ENCODE data around the gene SPATA31D1. TPM values are rescaled to one million over a fixed set of nuclear protein-coding genes. Genes with fewer than 3 reads are reported as not detected.

SPATA31D1 gene
- total and polyA plus RNA-seq, 4 donors: not detected

GRCh38 chr9:82036086-82036485, 47.5 kb downstream of the SPATA31D1 start:
- WGBS: 88% methylated on average over 4 of the region's 4 CpGs
- Histone ChIP-seq H3K9ac (ENCODE audit: low read depth in 1 of 2, low read length in 2 of 2) (no peak overlapping the region), H3K27me3 (ENCODE audit: control insufficient read depth in 4 of 4, insufficient read depth in 4 of 4, low read length in 3 of 4) (no peaks in the 10 kb centered on the region), H3K36me3 (ENCODE audit: control insufficient read depth in 4 of 4, insufficient read depth in 3 of 4, low read depth in 1 of 4, low read length in 3 of 4) (no peaks in the 10 kb centered on the region), H3K9me3 (ENCODE audit: control insufficient read depth in 4 of 4, low read length in 3 of 4) (no peaks in the 10 kb centered on the region), H3K4me3 (ENCODE audit: low read depth in 1 of 3, low read length in 3 of 3) (no peak overlapping the region), H3K27ac (ENCODE audit: low read depth in 1 of 2, low read length in 2 of 2) (no peak overlapping the region), H3K4me1 (ENCODE audit: control insufficient read depth in 4 of 4, insufficient read depth in 4 of 4, low read length in 3 of 4) (no peaks in the 10 kb centered on the region)
- DNase-seq (ENCODE audit: low spot score): no peak
- TF ChIP-seq GABPA (IDR thresholded peaks at IDR 0.05 in 1 of 2, conservative IDR thresholded peaks at IDR 0.05 in 1 of 2): no peak
- TF ChIP-seq ATF3 (IDR thresholded peaks at IDR 0.05): no peak
- TF ChIP-seq NR2F2 (IDR thresholded peaks at IDR 0.05): no peak
- no peak for TF ChIP-seq TAF1 (conservative IDR thresholded peaks at IDR 0.05)
- TF ChIP-seq FOXA2 (IDR thresholded peaks at IDR 0.05): no peak
- TF ChIP-seq SP1 (IDR thresholded peaks at IDR 0.05): no peak

GRCh38 chr9:82037126-82037525, 48.6 kb downstream of the SPATA31D1 start:
- 81% methylated on average over 1 of the region's 1 CpG for WGBS
- no peaks in the 10 kb centered on the region for H3K36me3 ChIP-seq (ENCODE audit: control insufficient read depth in 4 of 4, insufficient read depth in 3 of 4, low read depth in 1 of 4, low read length in 3 of 4)
- H3K9ac ChIP-seq (ENCODE audit: low read depth in 1 of 2, low read length in 2 of 2): no peak overlapping the region
- no peak overlapping the region for H3K4me3 ChIP-seq (ENCODE audit: low read depth in 1 of 3, low read length in 3 of 3)
- no peaks in the 10 kb centered on the region for H3K4me1 ChIP-seq (ENCODE audit: control insufficient read depth in 4 of 4, insufficient read depth in 4 of 4, low read length in 3 of 4)
- no peaks in the 10 kb centered on the region for H3K9me3 ChIP-seq (ENCODE audit: control insufficient read depth in 4 of 4, low read length in 3 of 4)
- DNase-seq (ENCODE audit: low spot score): no peak
- TF ChIP-seq EGR1 (IDR thresholded peaks at IDR 0.05; ENCODE audit: low read depth in 2 of 2): no peak
- no peak for TF ChIP-seq JUND (IDR thresholded peaks at IDR 0.05)
- TF ChIP-seq GABPA (IDR thresholded peaks at IDR 0.05 in 1 of 2, conservative IDR thresholded peaks at IDR 0.05 in 1 of 2): no peak
- TF ChIP-seq REST (IDR thresholded peaks at IDR 0.05): no peak
- no peak for TF ChIP-seq RXRA (IDR thresholded peaks at IDR 0.05)
- no peak for TF ChIP-seq NR2F2 (IDR thresholded peaks at IDR 0.05)
- H3K27ac ChIP-seq (ENCODE audit: low read depth in 1 of 2, low read length in 2 of 2): no peak overlapping the region
- H3K27me3 ChIP-seq (ENCODE audit: control insufficient read depth in 4 of 4, insufficient read depth in 4 of 4, low read length in 3 of 4): no peaks in the 10 kb centered on the region

GRCh38 chr9:82038897-82039296, 50.3 kb downstream of the SPATA31D1 start:
- no peaks in the 10 kb centered on the region for H3K27me3 ChIP-seq (ENCODE audit: control insufficient read depth in 4 of 4, insufficient read depth in 4 of 4, low read length in 3 of 4)
- H3K36me3 ChIP-seq (ENCODE audit: control insufficient read depth in 4 of 4, insufficient read depth in 3 of 4, low read depth in 1 of 4, low read length in 3 of 4): no peaks in the 10 kb centered on the region
- H3K4me1 ChIP-seq (ENCODE audit: control insufficient read depth in 4 of 4, insufficient read depth in 4 of 4, low read length in 3 of 4): no peaks in the 10 kb centered on the region
- no peak overlapping the region for H3K27ac ChIP-seq (ENCODE audit: low read depth in 1 of 2, low read length in 2 of 2)
- no peaks in the 10 kb centered on the region for H3K9me3 ChIP-seq (ENCODE audit: control insufficient read depth in 4 of 4, low read length in 3 of 4)
- no peak for DNase-seq (ENCODE audit: low spot score)
- TF ChIP-seq CTCF (IDR thresholded peaks at IDR 0.05; ENCODE audit: low read depth, low read length, missing input control) (no peak), SP1 (IDR thresholded peaks at IDR 0.05) (no peak), TAF1 (conservative IDR thresholded peaks at IDR 0.05) (no peak), GABPA (IDR thresholded peaks at IDR 0.05 in 1 of 2, conservative IDR thresholded peaks at IDR 0.05 in 1 of 2) (no peak), JUND (IDR thresholded peaks at IDR 0.05) (no peak), NR2F2 (IDR thresholded peaks at IDR 0.05) (no peak), RXRA (IDR thresholded peaks at IDR 0.05) (no peak), EGR1 (IDR thresholded peaks at IDR 0.05; ENCODE audit: low read depth in 2 of 2) (no peak), FOXA2 (IDR thresholded peaks at IDR 0.05) (no peak), YY1 (IDR thresholded peaks at IDR 0.05) (no peak), HNF4A (conservative IDR thresholded peaks at IDR 0.05) (no peak), RAD21 (IDR thresholded peaks at IDR 0.05) (no peak), REST (IDR thresholded peaks at IDR 0.05) (no peak), ATF3 (IDR thresholded peaks at IDR 0.05) (no peak), HNF4G (IDR thresholded peaks at IDR 0.05) (no peak), MAX (IDR thresholded peaks at IDR 0.05) (no peak)
- no peak overlapping the region for H3K9ac ChIP-seq (ENCODE audit: low read depth in 1 of 2, low read length in 2 of 2)
- no peak overlapping the region for H3K4me3 ChIP-seq (ENCODE audit: low read depth in 1 of 3, low read length in 3 of 3)
- 93% methylated on average over 2 of the region's 2 CpGs for WGBS
